ENCODE results near the gene SSBP4.
A peak's percentile ranks its signal among the peaks of the same experiment; 100 is the strongest.
"Not testable (repeated sequence)": the region's sequence is repeated elsewhere in the genome, so short reads cannot be mapped to it uniquely, and the experiment has no call there.

SSBP4 gene

DNA sequence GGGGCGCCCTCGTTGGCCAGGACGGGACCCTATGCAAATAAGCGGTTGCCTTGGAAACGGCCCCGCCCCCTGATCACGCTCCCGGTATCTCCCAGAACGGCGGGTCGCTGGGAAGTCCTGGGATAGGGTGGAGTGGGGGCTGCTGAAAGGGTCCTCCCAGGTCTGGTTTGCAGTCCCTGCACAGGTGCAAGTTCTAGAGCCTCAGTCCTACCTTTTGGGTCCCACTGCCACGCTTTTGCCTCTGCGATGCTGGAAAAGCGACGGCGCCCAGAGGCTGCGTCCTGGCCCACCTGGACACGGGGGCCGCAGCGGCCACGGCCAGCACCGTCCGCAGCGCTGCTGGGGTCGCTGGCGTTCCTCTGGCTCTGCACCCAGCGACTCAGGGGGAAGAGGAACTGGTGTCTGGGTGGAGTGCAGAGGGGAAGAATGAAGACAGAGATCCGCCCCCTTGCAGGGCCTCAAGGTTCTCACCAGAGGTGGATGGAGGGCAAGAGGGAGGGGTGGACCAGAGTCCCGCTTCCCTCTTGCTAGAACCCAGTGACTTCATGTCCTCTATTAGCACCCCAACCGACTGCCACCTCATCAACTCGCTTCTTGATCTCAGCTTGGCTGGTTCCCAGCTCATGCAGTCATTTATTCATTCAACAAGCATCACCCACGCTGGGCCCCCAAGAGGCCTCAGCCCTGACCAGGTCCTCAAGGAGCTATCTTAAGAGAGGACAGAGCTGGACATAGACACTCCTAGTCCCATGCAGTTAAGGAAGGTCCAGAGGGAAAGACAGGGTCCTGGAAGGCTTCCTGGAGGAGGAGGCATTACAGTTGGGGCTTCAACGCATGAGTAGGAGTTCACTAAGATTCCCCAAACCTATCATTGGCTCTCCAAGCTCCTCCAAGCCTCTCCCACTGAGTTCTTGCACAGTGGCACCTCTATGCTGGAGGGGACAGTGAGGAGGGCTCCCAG, 21.7 kb upstream of the SSBP4 start, which contains the start of gene LRRC25:
Gene LRRC25 (minus strand): TSS at position 381 of the 961 bp plus-strand sequence. CDS start 659 bp downstream, outside the sequence.
- H2BK120ac ChIP-seq (ENCODE audit: insufficient read depth, low read length, poor library complexity), result no peak within 1 kb of the TSS
- H3K9me3 ChIP-seq (ENCODE audit: insufficient read depth, low read depth, low read length), result no peaks in the 10 kb centered on the region
- H3K18ac ChIP-seq (ENCODE audit: low read length), result no peak within 1 kb of the TSS
- no peaks in the 10 kb centered on the region for H3K79me1 ChIP-seq (ENCODE audit: low read length)
- H4K8ac ChIP-seq (ENCODE audit: low read depth, low read length), result no peak within 1 kb of the TSS
- H3K27ac ChIP-seq (ENCODE audit: low read depth, low read length), result no peak within 1 kb of the TSS
- H3K14ac ChIP-seq (ENCODE audit: low read length), result no peak within 1 kb of the TSS
- H4K12ac ChIP-seq (ENCODE audit: low read depth, low read length), result no peak within 1 kb of the TSS
- WGBS (ENCODE audit: extremely low coverage, insufficient coverage, insufficient read length), result no CpG with 5 or more reads among the region's 33 CpGs
- no peak within 1 kb of the TSS for H2BK12ac ChIP-seq (ENCODE audit: low read length)
- peak in 1 of 2 donors; percentile 22 for DNase-seq
- H3K4me1 ChIP-seq (ENCODE audit: control insufficient read depth in 1 of 2, insufficient read depth in 2 of 2, low read length in 2 of 2), result peaks cover 0 to 2% of the 10 kb centered on the region in 2 experiments
- no peaks in the 10 kb centered on the region for H3K36me3 ChIP-seq (ENCODE audit: control insufficient read depth in 1 of 2, insufficient read depth in 2 of 2, low read length in 2 of 2)
- no peak within 1 kb of the TSS for H4K91ac ChIP-seq (ENCODE audit: low read depth, low read length)
- H2BK5ac ChIP-seq (ENCODE audit: low read depth, low read length, poor library complexity), result no peak within 1 kb of the TSS
- no peak within 1 kb of the TSS for H2AFZ ChIP-seq (ENCODE audit: insufficient read depth, low read length, poor library complexity)
- H3K79me2 ChIP-seq (ENCODE audit: control insufficient read depth, insufficient read depth, low read length, poor library complexity), result no peaks in the 10 kb centered on the region
- H2AK5ac ChIP-seq (ENCODE audit: low read length), result no peak within 1 kb of the TSS
- H3K27me3 ChIP-seq (ENCODE audit: insufficient read depth, low read length), result no peaks in the 10 kb centered on the region
- H3K9ac ChIP-seq (ENCODE audit: low read length), result no peak within 1 kb of the TSS
- no peak within 1 kb of the TSS for H3K23ac ChIP-seq (ENCODE audit: low read length)
- H3K4ac ChIP-seq (ENCODE audit: low read depth, low read length), result no peak within 1 kb of the TSS
- H3K4me3 ChIP-seq (ENCODE audit: low read depth, low read length), result no peak within 1 kb of the TSS
- H3K4me2 ChIP-seq (ENCODE audit: low read length), result no peak within 1 kb of the TSS

DNA sequence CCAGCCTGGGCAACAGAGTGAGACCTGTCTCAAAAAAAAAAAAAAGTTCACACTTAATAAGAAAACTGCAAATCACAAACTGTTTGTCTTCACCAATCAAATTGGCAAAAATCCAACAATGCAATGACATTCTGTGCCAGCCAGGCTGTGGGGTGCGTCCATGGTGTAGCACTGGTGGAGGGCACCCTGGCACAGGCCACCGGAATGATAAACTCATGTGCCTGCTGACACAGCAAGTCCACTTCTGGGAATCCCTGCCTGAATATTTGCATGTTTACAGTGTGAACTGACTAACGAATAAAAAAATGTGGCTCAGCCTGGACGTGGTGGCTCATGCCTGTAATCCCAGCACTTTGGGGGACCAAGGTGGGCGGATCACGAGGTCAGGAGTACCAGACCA, 20.2 kb upstream of the SSBP4 start:
- H3K4me1 ChIP-seq (ENCODE audit: control insufficient read depth in 1 of 2, insufficient read depth in 2 of 2, low read length in 2 of 2), result peaks cover 0 to 2% of the 10 kb centered on the region in 2 experiments
- no peak overlapping the region for H4K91ac ChIP-seq (ENCODE audit: low read depth, low read length)
- DNase-seq, result peak in 1 of 2 donors; percentile 65
- H3K4me2 ChIP-seq (ENCODE audit: low read length), result no peak overlapping the region
- H3K79me2 ChIP-seq (ENCODE audit: control insufficient read depth, insufficient read depth, low read length, poor library complexity), result no peaks in the 10 kb centered on the region
- H3K14ac ChIP-seq (ENCODE audit: low read length), result no peak overlapping the region
- no peak overlapping the region for H3K18ac ChIP-seq (ENCODE audit: low read length)
- no peaks in the 10 kb centered on the region for H3K9me3 ChIP-seq (ENCODE audit: insufficient read depth, low read depth, low read length)
- H4K8ac ChIP-seq (ENCODE audit: low read depth, low read length), result no peak overlapping the region
- no peak overlapping the region for H3K9ac ChIP-seq (ENCODE audit: low read length)
- H3K23ac ChIP-seq (ENCODE audit: low read length), result no peak overlapping the region
- H2AK5ac ChIP-seq (ENCODE audit: low read length), result no peak overlapping the region
- no peak overlapping the region for H3K27ac ChIP-seq (ENCODE audit: low read depth, low read length)
- no peaks in the 10 kb centered on the region for H3K36me3 ChIP-seq (ENCODE audit: control insufficient read depth in 1 of 2, insufficient read depth in 2 of 2, low read length in 2 of 2)
- H3K27me3 ChIP-seq (ENCODE audit: insufficient read depth, low read length), result no peaks in the 10 kb centered on the region
- H2AFZ ChIP-seq (ENCODE audit: insufficient read depth, low read length, poor library complexity), result no peak overlapping the region
- H3K4me3 ChIP-seq (ENCODE audit: low read depth, low read length), result no peak overlapping the region
- H4K12ac ChIP-seq (ENCODE audit: low read depth, low read length), result no peak overlapping the region
- H2BK12ac ChIP-seq (ENCODE audit: low read length), result no peak overlapping the region
- no peak overlapping the region for H3K4ac ChIP-seq (ENCODE audit: low read depth, low read length)
- WGBS (ENCODE audit: extremely low coverage, insufficient coverage, insufficient read length), result no CpG with 5 or more reads among the region's 6 CpGs
- no peak overlapping the region for H2BK5ac ChIP-seq (ENCODE audit: low read depth, low read length, poor library complexity)
- H3K79me1 ChIP-seq (ENCODE audit: low read length), result no peaks in the 10 kb centered on the region
- H2BK120ac ChIP-seq (ENCODE audit: insufficient read depth, low read length, poor library complexity), result no peak overlapping the region

DNA sequence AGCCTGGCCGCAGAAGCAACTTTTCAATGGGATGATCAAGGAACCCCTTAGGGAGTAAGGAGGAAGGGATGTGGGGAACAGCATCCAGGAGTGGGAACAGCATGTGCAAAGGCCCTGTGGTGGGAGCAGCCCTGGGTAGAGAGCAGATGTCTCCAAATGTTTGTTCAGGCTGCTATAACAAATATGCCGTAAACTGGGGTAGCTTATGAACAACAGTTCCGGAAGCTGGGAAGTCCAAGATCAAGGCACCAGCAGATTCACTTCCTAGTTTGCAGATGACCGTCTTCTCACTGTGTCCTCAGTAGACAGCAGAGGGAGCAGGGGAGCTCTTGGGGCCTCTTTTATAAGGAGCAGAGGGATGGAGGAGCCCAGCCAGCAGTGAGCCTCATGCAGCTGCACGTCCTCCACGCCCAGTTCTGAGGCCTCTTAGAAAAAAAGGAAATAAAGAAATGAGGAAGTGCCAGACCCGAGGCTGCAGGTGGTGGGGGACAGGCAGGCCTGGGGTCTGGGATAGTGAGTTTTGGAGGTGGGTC, 17.6 kb upstream of the SSBP4 start:
- H3K79me1 ChIP-seq (ENCODE audit: low read length), result no peaks in the 10 kb centered on the region

DNA sequence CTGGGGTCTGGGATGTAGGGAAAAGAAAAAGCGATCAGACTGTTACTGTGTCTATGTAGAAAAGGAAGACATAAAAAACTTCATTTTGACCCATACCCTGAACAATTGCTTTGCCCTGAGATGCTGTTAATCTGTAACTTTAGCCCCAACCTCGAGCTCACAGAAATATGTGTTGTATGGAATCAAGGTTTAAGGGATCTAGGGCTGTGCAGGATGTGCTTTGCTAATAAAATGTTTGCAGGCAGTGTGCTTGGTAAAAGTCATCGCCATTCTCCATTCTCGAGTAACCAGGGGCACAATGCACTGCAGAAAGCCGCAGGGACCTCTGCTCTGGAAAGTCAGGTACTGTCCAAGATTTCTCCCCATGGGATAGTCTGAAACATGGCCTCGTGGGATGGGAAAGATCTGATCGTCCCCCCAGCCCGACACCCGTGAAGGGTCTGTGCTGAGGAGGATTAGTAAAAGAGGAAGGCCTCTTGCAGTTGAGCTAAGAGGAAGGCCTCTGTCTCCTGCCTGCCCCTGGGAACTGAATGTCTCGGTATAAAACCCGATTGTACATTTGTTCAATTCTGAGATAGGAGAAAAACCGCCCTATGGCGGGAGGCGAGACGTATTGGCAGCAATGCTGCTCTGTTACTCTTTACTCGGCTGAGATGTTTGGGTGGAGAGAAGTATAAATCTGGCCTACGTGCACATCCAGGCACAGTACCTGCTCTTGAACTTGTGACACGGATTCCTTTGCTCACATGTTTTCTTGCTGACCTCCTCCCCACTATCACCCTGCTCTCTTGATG, 16.5 kb upstream of the SSBP4 start:
- no CpG with 5 or more reads among the region's 18 CpGs for WGBS (ENCODE audit: extremely low coverage, insufficient coverage, insufficient read length)
- H3K9me3 ChIP-seq (ENCODE audit: insufficient read depth, low read depth, low read length); H3K4me1 ChIP-seq (ENCODE audit: control insufficient read depth in 1 of 2, insufficient read depth in 2 of 2, low read length in 2 of 2); H2AFZ ChIP-seq (ENCODE audit: insufficient read depth, low read length, poor library complexity); H2BK5ac ChIP-seq (ENCODE audit: low read depth, low read length, poor library complexity); H3K9ac ChIP-seq (ENCODE audit: low read length); H3K36me3 ChIP-seq (ENCODE audit: control insufficient read depth in 1 of 2, insufficient read depth in 2 of 2, low read length in 2 of 2); H3K79me2 ChIP-seq (ENCODE audit: control insufficient read depth, insufficient read depth, low read length, poor library complexity); H2AK5ac ChIP-seq (ENCODE audit: low read length); H3K79me1 ChIP-seq (ENCODE audit: low read length); H3K23ac ChIP-seq (ENCODE audit: low read length); H3K14ac ChIP-seq (ENCODE audit: low read length); H3K4me2 ChIP-seq (ENCODE audit: low read length); H2BK120ac ChIP-seq (ENCODE audit: insufficient read depth, low read length, poor library complexity); H3K18ac ChIP-seq (ENCODE audit: low read length); H3K27ac ChIP-seq (ENCODE audit: low read depth, low read length); H2BK12ac ChIP-seq (ENCODE audit: low read length); H3K4ac ChIP-seq (ENCODE audit: low read depth, low read length); H4K12ac ChIP-seq (ENCODE audit: low read depth, low read length); DNase-seq; H3K27me3 ChIP-seq (ENCODE audit: insufficient read depth, low read length); H4K91ac ChIP-seq (ENCODE audit: low read depth, low read length); H4K8ac ChIP-seq (ENCODE audit: low read depth, low read length); H3K4me3 ChIP-seq (ENCODE audit: low read depth, low read length): not testable (repeated sequence)

More for the DNA sequence above, 17.6 kb upstream of the SSBP4 start:
- no peak overlapping the region for H3K4me2 ChIP-seq (ENCODE audit: low read length)
- H3K27ac ChIP-seq (ENCODE audit: low read depth, low read length), result no peak overlapping the region
- H3K36me3 ChIP-seq (ENCODE audit: control insufficient read depth in 1 of 2, insufficient read depth in 2 of 2, low read length in 2 of 2), result no peaks in the 10 kb centered on the region
- no peak overlapping the region for H2BK120ac ChIP-seq (ENCODE audit: insufficient read depth, low read length, poor library complexity)
- no peaks in the 10 kb centered on the region for H3K27me3 ChIP-seq (ENCODE audit: insufficient read depth, low read length)
- H3K18ac ChIP-seq (ENCODE audit: low read length), result no peak overlapping the region
- no peak overlapping the region for H4K8ac ChIP-seq (ENCODE audit: low read depth, low read length)
- no peak overlapping the region for H4K12ac ChIP-seq (ENCODE audit: low read depth, low read length)
- no peak overlapping the region for H3K4ac ChIP-seq (ENCODE audit: low read depth, low read length)
- no peaks in the 10 kb centered on the region for H3K79me2 ChIP-seq (ENCODE audit: control insufficient read depth, insufficient read depth, low read length, poor library complexity)
- H2AFZ ChIP-seq (ENCODE audit: insufficient read depth, low read length, poor library complexity), result no peak overlapping the region
- no peaks in the 10 kb centered on the region for H3K9me3 ChIP-seq (ENCODE audit: insufficient read depth, low read depth, low read length)
- no peak overlapping the region for H4K91ac ChIP-seq (ENCODE audit: low read depth, low read length)
- no peak overlapping the region for H3K23ac ChIP-seq (ENCODE audit: low read length)
- no peak overlapping the region for H3K14ac ChIP-seq (ENCODE audit: low read length)
- peak overlapping the region; percentile 33 for H3K9ac ChIP-seq (ENCODE audit: low read length)
- H2BK5ac ChIP-seq (ENCODE audit: low read depth, low read length, poor library complexity), result no peak overlapping the region
- H2AK5ac ChIP-seq (ENCODE audit: low read length), result no peak overlapping the region
- peak; percentile 77 to 81 for DNase-seq
- no peak overlapping the region for H3K4me3 ChIP-seq (ENCODE audit: low read depth, low read length)
- peaks cover 0 to 2% of the 10 kb centered on the region in 2 experiments for H3K4me1 ChIP-seq (ENCODE audit: control insufficient read depth in 1 of 2, insufficient read depth in 2 of 2, low read length in 2 of 2)
- no CpG with 5 or more reads among the region's 7 CpGs for WGBS (ENCODE audit: extremely low coverage, insufficient coverage, insufficient read length)
- no peak overlapping the region for H2BK12ac ChIP-seq (ENCODE audit: low read length)

Data from trophoblast cell (in vitro differentiated cells and primary cell).